GM04504 (cell line): Measurements from ENCODE around the gene ADAMTS3.

Source experiments
- DNase-seq: peaks from one replicate; pipeline ENCODE4 v3.0.0-alpha.2; 2012; ENCODE audit warnings: low read depth

ADAMTS3 gene

GRCh38 chr4:72568959-72569718, at the start of gene ADAMTS3:
ADAMTS3 (minus strand) TSS chr4:72569221; CDS start chr4:72568762, 459 bp downstream.
- no peak for DNase-seq

- DNase-seq, result no peak
Observed at GRCh38 chr4:72613959-72614358, 44.9 kb upstream of the ADAMTS3 start.

GRCh38 chr4:72606751-72607150, 37.7 kb upstream of the ADAMTS3 start:
- DNase-seq, result no peak

- no peak for DNase-seq
Observed at GRCh38 chr4:72604324-72604723, 35.3 kb upstream of the ADAMTS3 start.

GRCh38 chr4:72602396-72603376, 33.7 kb upstream of the ADAMTS3 start:
- no peak for DNase-seq

GRCh38 chr4:72591547-72592454, 22.8 kb upstream of the ADAMTS3 start:
- DNase-seq, result no peak

- no peak for DNase-seq
Observed at GRCh38 chr4:72587334-72587733, 18.3 kb upstream of the ADAMTS3 start.

GRCh38 chr4:72582853-72583252, 13.8 kb upstream of the ADAMTS3 start:
- no peak for DNase-seq

GRCh38 chr4:72577211-72577610, 8.2 kb upstream of the ADAMTS3 start:
- no peak for DNase-seq

- no peak for DNase-seq
Observed at GRCh38 chr4:72571337-72571736, 2.3 kb upstream of the ADAMTS3 start.

GRCh38 chr4:72569719-72570235, 756 bp upstream of the ADAMTS3 start:
- DNase-seq, result no peak

- no peak for DNase-seq
Observed at GRCh38 chr4:72567821-72568675, 973 bp downstream of the ADAMTS3 start.

GRCh38 chr4:72567036-72567435, 2.0 kb downstream of the ADAMTS3 start:
- DNase-seq, result no peak

- no peak for DNase-seq
Observed at GRCh38 chr4:72566464-72566972, 2.5 kb downstream of the ADAMTS3 start.

- no peak for DNase-seq
Observed at GRCh38 chr4:72564789-72565188, 4.2 kb downstream of the ADAMTS3 start.

GRCh38 chr4:72564184-72564583, 4.8 kb downstream of the ADAMTS3 start:
- no peak for DNase-seq

GRCh38 chr4:72558655-72559054, 10.4 kb downstream of the ADAMTS3 start:
- DNase-seq, result no peak

- no peak for DNase-seq
Observed at GRCh38 chr4:72557021-72557420, 12.0 kb downstream of the ADAMTS3 start.

GRCh38 chr4:72555377-72555831, 13.6 kb downstream of the ADAMTS3 start:
- no peak for DNase-seq
